Activated T-cell treated with anti-CD3 and anti-CD28 coated beads, Interleukin-2, amount 50 U/mL, for 24 hours (primary cell): Measurements from ENCODE around the gene CMYA5.
A peak's percentile ranks its signal among the peaks of the same experiment; 100 is the strongest.

Experiments used
- DNase-seq: peaks from one replicate; pipeline ENCODE4 v3.0.0-alpha.2; 2020
- H3K27ac Mint-ChIP-seq: 2 replicates; pipeline ENCODE4 v1.8.0; 2020; ENCODE audit warnings: mild to moderate bottlenecking, mixed read lengths
- H3K27me3 Mint-ChIP-seq: 2 replicates; pipeline ENCODE4 v1.8.0; 2020; ENCODE audit warnings: mixed read lengths
- H3K36me3 Mint-ChIP-seq: 2 replicates; pipeline ENCODE4 v1.8.0; 2020; ENCODE audit warnings: low read depth, mixed read lengths
- H3K4me1 Mint-ChIP-seq: 2 replicates; pipeline ENCODE4 v1.8.0; 2020; ENCODE audit warnings: low read depth, mixed read lengths
- H3K4me3 Mint-ChIP-seq: 2 replicates; pipeline ENCODE4 v1.8.0; 2020; ENCODE audit warnings: mild to moderate bottlenecking, moderate library complexity, mixed read lengths
- H3K9me3 Mint-ChIP-seq: 2 replicates; pipeline ENCODE4 v1.8.0; 2020; ENCODE audit warnings: mixed read lengths

Gene CMYA5

DNA sequence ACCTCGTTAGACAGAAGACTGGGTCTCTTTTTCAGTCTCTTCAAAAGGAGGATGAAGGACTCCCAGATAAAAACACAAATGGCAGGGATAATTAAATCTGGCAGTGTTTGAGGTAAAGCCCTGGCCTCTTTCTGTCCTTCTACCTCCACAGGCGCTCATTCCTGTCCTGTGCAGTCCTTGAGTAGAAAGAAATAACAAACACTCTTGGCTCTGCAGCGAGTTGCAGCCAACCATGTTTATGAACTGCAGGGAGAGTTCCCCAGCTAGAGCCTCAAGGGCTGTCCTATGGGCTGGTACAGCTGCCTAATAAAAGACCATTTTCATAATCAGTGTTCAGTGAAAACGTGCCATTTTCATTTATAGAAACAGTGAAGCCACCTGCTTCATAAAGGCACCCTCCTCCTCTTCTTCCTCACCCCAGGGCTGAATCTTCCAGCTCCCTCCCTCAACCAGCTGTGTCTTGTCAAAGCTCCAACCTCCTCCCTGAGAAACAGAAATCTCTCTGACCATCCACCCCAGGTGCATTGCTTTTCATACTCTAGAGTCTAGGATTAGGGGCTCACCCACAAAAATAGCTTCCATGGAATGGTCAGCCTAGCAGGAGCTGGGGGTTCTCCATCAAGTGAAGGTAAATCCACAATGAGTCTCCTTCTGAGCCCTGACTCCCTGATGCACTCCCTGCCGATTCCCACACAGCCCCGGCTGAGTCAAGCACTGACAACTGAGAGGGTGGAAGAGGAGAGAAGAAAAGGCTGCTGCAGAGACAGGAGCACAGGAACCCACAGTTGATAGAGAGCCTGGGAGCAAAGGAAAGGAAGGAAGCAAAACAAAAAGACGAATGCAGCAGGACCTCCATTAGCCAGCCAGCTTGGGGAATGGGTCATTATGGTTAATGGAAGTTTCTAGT lies 150.7 kb downstream of the CMYA5 start:
- no peaks in the 10 kb centered on the region for H3K9me3 Mint-ChIP-seq
- peaks cover 11% of the 10 kb centered on the region for H3K27me3 Mint-ChIP-seq
- DNase-seq = no peak
- no peak overlapping the region for H3K4me3 Mint-ChIP-seq
- H3K36me3 Mint-ChIP-seq = no peaks in the 10 kb centered on the region
- H3K27ac Mint-ChIP-seq = no peak overlapping the region
- peaks cover 2% of the 10 kb centered on the region for H3K4me1 Mint-ChIP-seq

- Mint-ChIP-seq H3K4me3 (no peak overlapping the region), H3K27me3 (peaks cover 11% of the 10 kb centered on the region), H3K9me3 (no peaks in the 10 kb centered on the region), H3K36me3 (no peaks in the 10 kb centered on the region), H3K27ac (no peak overlapping the region), H3K4me1 (peaks cover 10% of the 10 kb centered on the region)
- no peak for DNase-seq
These were observed 151.5 kb downstream of the CMYA5 start for GRCh38 chr5:79841172-79841571.

- Mint-ChIP-seq H3K9me3 (no peaks in the 10 kb centered on the region), H3K27ac (no peak overlapping the region), H3K4me3 (no peak overlapping the region)
These were observed 152.6 kb downstream of the CMYA5 start for GRCh38 chr5:79842006-79842881.

GRCh38 chr5:79842991-79843390 lies 153.4 kb downstream of the CMYA5 start:
- Mint-ChIP-seq H3K4me3 (no peak overlapping the region), H3K27me3 (peaks cover 18% of the 10 kb centered on the region), H3K4me1 (peaks cover 12% of the 10 kb centered on the region), H3K9me3 (no peaks in the 10 kb centered on the region), H3K36me3 (no peaks in the 10 kb centered on the region), H3K27ac (no peak overlapping the region)
- DNase-seq = no peak

More at GRCh38 chr5:79842006-79842881, 152.6 kb downstream of the CMYA5 start:
- Mint-ChIP-seq H3K4me1 (peaks cover 12% of the 10 kb centered on the region), H3K27me3 (peaks cover 14% of the 10 kb centered on the region), H3K36me3 (no peaks in the 10 kb centered on the region)
- no peak for DNase-seq

DNA sequence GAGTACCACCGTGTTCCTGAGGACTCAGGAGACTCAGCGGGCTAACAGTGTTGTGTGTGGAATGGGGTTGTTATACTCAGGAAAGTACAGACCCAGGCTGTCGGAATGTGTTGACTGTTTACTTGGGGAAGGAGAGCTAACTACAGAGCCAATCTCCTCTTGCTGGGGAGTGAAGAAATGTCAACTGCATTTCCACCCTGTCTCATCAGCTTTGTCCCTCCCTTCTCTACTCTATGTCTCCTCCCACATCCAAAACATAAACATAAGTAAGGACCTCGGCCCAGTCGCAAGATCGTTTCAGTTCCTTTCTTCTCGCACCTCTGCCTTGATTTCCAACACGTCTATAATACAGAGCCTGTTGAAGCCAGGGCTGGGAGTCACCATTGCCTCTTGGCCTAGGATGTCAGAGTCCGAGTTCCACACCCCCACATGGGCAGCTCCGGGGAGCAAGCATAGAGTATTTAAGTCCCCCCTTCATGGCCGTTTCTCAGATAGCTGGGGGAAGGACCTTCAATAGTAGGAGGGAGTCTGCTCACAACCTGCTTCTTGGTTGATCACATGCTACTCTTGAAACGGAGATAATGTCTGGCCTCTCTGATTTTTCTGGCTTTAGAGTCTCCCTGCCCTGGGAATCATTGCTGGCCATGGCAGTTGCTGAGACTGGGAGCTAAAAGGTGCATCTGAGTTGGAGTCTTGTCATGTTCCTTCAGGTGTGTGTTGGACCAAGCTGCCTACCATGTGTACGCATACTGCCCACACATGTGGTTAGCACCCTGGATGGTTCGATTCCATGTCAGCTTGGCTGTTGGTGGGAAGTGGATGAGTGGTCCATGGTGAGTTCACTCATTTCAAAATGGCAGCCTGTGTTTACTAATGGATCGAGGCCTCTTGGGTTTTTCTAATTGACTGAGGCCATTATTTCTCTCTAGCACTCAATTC lies 154.1 kb downstream of the CMYA5 start:
- Mint-ChIP-seq H3K4me1 (peaks cover 12% of the 10 kb centered on the region), H3K27ac (no peak overlapping the region), H3K27me3 (peaks cover 18% of the 10 kb centered on the region), H3K36me3 (no peaks in the 10 kb centered on the region), H3K4me3 (no peak overlapping the region), H3K9me3 (no peaks in the 10 kb centered on the region)
- no peak for DNase-seq

GRCh38 chr5:79844571-79844970 lies 154.9 kb downstream of the CMYA5 start:
- DNase-seq = no peak
- H3K27me3 Mint-ChIP-seq = peaks cover 21% of the 10 kb centered on the region
- H3K9me3 Mint-ChIP-seq = no peaks in the 10 kb centered on the region
- H3K4me1 Mint-ChIP-seq = peaks cover 12% of the 10 kb centered on the region
- no peak overlapping the region for H3K4me3 Mint-ChIP-seq
- H3K27ac Mint-ChIP-seq = no peak overlapping the region
- H3K36me3 Mint-ChIP-seq = no peaks in the 10 kb centered on the region

DNA sequence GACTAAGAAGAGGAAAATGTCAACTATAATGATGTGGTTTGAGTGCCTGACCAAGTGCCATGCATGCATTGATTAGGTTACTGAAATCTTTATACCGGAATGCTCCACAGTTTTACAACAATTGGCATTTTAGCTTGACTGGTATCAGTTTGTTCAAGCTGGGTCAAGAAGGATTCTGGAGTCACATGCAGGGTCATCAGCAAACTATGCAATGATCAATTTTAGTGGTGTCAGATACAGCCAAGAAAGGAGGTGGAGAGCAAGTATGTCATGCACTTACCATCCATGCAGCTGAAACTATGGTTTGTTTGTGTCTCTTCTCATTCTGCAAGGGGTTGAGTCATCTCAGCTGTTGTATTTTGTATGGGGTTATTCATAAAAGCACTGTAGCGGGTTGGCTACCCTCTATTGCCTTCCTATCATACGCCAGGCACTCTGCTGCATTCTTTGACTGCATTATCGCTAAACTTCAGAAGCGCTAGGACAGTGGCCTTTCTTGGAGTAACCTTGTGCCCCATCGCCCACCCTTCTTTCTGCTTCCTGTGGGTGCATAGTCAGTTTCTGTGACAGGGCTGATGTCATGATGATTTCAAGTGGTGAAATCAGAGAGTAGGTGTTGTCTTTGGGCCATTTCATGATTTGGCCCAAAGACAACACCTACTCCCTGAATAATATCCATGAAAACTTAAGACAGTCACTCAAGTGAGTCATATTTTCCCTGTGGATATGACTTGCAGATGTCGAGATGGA lies 156.0 kb downstream of the CMYA5 start:
- H3K9me3 Mint-ChIP-seq = no peaks in the 10 kb centered on the region
- peaks cover 12% of the 10 kb centered on the region for H3K4me1 Mint-ChIP-seq
- H3K27me3 Mint-ChIP-seq = peaks cover 14% of the 10 kb centered on the region
- peak overlapping the region; percentile 69 for H3K27ac Mint-ChIP-seq
- DNase-seq = no peak
- H3K36me3 Mint-ChIP-seq = no peaks in the 10 kb centered on the region
- H3K4me3 Mint-ChIP-seq = no peak overlapping the region

DNA sequence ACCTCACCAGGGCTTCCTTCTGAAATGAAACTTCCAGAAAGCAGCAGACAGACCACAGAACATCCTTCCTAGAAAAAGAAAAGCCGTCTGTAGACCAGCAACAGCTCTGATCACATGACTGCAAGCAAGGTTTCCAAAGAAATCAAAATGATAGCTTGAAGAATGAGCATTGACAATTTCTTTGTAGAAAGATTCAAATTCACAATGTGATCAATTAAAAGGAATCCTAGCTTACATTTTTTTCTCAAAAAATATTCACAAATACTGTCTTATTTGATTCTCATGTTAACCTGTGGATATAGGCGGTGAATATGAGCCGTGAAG lies 156.5 kb downstream of the CMYA5 start:
- Mint-ChIP-seq H3K9me3 (no peaks in the 10 kb centered on the region), H3K4me1 (peaks cover 12% of the 10 kb centered on the region), H3K27me3 (peaks cover 13% of the 10 kb centered on the region), H3K4me3 (no peak overlapping the region), H3K27ac (peak overlapping the region; percentile 69), H3K36me3 (no peaks in the 10 kb centered on the region)
- no peak for DNase-seq

DNA sequence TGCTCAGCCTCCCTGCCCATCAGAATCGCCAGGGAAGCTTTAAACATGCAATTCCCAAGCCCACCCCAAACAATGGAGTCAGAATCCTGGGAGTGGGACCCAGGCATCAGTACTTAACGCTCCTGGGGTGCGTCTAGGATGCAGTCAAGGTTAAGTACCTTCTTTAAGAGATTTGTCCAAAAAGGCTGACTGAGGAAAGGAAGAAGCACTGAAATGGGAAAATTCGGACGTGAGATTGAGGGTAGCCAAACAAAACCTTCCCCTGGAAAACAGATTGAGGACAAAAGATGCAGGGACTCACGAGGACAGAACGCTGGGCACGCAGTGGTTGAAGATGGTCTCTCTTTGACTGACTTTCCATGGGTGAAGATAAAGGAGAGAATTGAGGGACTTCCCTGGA lies 157.9 kb downstream of the CMYA5 start:
- Mint-ChIP-seq H3K36me3 (no peaks in the 10 kb centered on the region), H3K4me3 (no peak overlapping the region), H3K4me1 (peaks cover 12% of the 10 kb centered on the region), H3K27me3 (peaks cover 13% of the 10 kb centered on the region), H3K9me3 (no peaks in the 10 kb centered on the region), H3K27ac (no peak overlapping the region)
- DNase-seq = no peak

DNA sequence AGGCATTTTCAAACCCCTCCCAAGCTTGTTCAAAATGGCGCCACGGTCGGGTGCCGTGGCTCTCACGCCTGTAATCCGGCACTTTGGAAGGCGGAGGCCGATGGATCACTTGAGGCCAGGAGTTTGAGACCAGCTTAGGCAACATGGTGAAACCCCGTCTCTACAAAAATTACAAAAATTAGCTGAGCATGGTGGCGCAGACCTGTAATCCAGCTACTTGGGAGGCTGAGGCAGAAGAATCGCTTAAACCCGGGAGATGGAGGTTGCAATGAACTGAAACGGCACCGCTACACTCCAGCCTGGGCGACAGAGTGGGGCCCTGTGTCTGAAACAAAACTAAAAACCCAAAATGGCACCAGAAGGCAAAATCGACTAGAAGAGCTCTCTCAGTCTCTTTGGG lies 159.4 kb downstream of the CMYA5 start:
- Mint-ChIP-seq H3K4me1 (peaks cover 19% of the 10 kb centered on the region), H3K4me3 (no peak overlapping the region), H3K27me3 (peaks cover 9% of the 10 kb centered on the region), H3K27ac (no peak overlapping the region), H3K9me3 (no peaks in the 10 kb centered on the region), H3K36me3 (no peaks in the 10 kb centered on the region)
- DNase-seq = no peak
